Esophagus muscularis mucosa (tissue), 4 donors: Measurements from ENCODE around the gene TAOK1.

Experiments used
- CTCF ChIP-seq, 3 experiments: fragments of 200-600 bp in 2 of 3; fragments of 450-650 bp in 1 of 3; sonication (generic) in 2 of 3; IDR thresholded peaks; one replicate each; pipeline ENCODE4 v1.5.1; 2017 to 2019; ENCODE audit warnings: antibody characterized with exemption in 3 of 3, mild to moderate bottlenecking in 2 of 3, moderate library complexity in 1 of 3
- EP300 ChIP-seq: sonication (generic); formaldehyde crosslinking; IDR thresholded peaks from one replicate; pipeline ENCODE4 v1.6.1; 2017; ENCODE audit warnings: antibody characterized with exemption
- POLR2A ChIP-seq: fragments of 450-650 bp; IDR thresholded peaks from one replicate; pipeline ENCODE4 v1.6.1; 2017; ENCODE audit warnings: antibody characterized with exemption, moderate library complexity, mild to moderate bottlenecking, low read depth
- POLR2AphosphoS5 ChIP-seq, 2 donors: sonication (generic); formaldehyde crosslinking; IDR thresholded peaks; one replicate each; pipeline ENCODE4 v1.6.1; 2017; ENCODE audit warnings: antibody characterized with exemption in 2 of 2

DNA sequence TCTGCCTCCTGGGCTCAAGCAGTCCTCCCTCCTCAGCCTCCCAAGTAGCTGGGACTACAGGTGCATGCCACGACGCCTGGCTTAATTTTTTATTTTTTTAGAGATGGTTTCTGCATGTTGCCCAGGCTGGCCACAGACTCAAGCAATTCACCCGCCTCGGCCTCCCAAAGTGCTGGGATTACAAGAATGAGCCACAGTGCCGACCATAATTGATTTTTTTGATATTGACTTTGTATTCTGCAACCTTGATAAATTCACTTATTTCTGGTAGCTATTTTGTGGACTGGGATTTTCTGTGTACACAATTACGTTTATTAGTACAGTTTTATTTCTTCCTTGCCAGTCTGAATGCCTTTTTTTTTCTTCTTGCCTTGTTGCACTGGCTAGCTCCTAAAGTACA is 30.0 kb downstream of the TAOK1 start:
- no peak for TF ChIP-seq CTCF (IDR thresholded peaks at IDR 0.05)
- TF ChIP-seq POLR2AphosphoS5 (IDR thresholded peaks at IDR 0.05): no peak
- TF ChIP-seq POLR2A: no peak
- TF ChIP-seq EP300: no peak
